Stomach smooth muscle (tissue), 2 donors: Measurements from ENCODE around the gene CTNNBL1.

Source experiments
- H3K27ac ChIP-seq: one replicate; pipeline ENCODE4 v1.7.0; 2013; ENCODE audit warnings: mild to moderate bottlenecking, low read length, inconsistent platforms
- H3K27me3 ChIP-seq, 2 donors: one replicate each; pipeline ENCODE4 v1.7.0; 2013; ENCODE audit warnings: low read length in 2 of 2; ENCODE audit not compliant: insufficient read depth in 2 of 2, control insufficient read depth in 1 of 2
- H3K36me3 ChIP-seq, 2 donors: one replicate each; pipeline ENCODE4 v1.7.0; 2013; ENCODE audit warnings: low read length in 2 of 2; ENCODE audit not compliant: control insufficient read depth in 2 of 2, insufficient read depth in 2 of 2
- H3K4me1 ChIP-seq: one replicate; pipeline ENCODE4 v1.7.0; 2013; ENCODE audit warnings: low read length; ENCODE audit not compliant: control insufficient read depth, insufficient read depth
- H3K4me3 ChIP-seq, 2 donors: one replicate each; pipeline ENCODE4 v1.7.0; 2013; ENCODE audit warnings: low read length in 2 of 2
- H3K9ac ChIP-seq, 2 donors: one replicate each; pipeline ENCODE4 v1.7.0; 2013; ENCODE audit warnings: low read length in 2 of 2, mild to moderate bottlenecking in 1 of 2
- H3K9me3 ChIP-seq, 2 donors: one replicate each; pipeline ENCODE4 v1.7.0; 2013; ENCODE audit warnings: low read length in 2 of 2; ENCODE audit not compliant: control insufficient read depth in 2 of 2
- donor health status: healthy.
- donor health status: Pancreatic carcinoma.

CTNNBL1 gene, protein sequence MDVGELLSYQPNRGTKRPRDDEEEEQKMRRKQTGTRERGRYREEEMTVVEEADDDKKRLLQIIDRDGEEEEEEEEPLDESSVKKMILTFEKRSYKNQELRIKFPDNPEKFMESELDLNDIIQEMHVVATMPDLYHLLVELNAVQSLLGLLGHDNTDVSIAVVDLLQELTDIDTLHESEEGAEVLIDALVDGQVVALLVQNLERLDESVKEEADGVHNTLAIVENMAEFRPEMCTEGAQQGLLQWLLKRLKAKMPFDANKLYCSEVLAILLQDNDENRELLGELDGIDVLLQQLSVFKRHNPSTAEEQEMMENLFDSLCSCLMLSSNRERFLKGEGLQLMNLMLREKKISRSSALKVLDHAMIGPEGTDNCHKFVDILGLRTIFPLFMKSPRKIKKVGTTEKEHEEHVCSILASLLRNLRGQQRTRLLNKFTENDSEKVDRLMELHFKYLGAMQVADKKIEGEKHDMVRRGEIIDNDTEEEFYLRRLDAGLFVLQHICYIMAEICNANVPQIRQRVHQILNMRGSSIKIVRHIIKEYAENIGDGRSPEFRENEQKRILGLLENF

DNA sequence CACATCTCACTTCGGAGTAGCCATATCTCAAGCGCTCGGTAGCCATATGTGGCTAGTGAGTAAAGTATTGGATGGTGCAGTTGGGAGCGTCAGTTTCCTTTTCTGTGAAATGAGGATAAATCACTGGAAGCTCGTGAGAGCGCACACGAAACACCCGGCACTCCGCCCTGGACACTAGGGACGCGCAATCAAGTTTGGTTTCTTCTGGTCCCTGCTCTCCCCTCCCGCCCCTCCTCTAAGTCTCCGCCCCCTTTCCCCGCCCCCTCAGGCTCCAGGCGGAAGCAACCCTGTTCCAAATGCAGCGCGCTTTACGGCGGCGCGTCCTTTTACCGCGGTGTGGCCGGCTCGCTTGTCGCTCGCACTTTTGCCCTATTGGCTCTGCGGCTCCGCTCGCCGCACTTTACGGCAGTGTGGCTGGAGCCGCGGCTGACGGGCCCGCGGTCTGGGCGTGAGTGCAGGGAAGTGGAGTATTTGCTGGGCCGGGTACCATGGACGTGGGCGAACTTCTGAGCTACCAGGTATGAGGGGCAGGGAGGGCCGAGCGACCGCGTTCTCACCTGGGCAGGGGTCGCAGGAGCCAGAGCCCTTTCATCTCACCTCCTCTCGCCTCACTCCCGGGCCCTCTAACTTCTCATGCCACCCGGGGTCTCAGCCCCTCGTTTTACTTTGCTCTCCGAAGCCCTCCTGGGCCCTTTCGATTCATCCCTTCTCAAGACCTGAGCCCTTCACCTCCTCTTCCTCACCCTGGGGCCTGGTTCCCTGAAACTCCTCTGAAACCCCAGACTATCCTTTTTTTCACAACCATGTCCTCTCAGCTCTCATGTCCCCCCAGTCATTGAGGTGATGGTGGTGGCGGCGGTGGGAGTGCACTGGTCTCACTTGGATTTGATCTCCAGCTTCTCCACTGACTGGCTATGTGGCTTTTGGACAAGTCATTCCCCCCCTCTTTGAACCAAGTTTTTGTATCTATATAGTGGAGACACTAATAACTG lies at the start of gene CTNNBL1:
TSS of gene CTNNBL1 (plus strand) at position 396 of the 992 bp plus-strand sequence. CDS start at position 489, 93 bp downstream.
- H3K9ac ChIP-seq: peak within 1 kb of the TSS; percentile 94 to 95
- no peaks in the 10 kb centered on the region for H3K36me3 ChIP-seq

DNA sequence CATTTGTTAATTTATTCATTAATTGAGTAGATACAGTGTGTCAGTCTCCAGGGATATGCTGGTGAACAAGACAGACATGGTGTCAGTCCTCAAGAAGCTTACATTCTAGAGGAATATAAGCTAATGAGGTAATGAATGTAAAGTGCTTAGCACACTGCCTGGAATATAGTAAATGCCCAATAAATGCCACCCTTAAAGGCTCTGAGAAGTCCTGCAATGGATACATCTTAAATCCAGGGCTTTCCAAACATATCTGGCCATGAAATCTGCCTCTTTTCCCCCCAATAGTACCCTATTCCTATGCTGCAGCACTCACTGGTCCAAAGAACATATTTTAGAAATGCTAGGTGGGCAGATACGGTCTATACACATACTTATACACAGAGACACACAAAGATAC lies 49.2 kb upstream of the CTNNBL1 start:
- Histone ChIP-seq H3K27me3 (peaks cover 36 to 37% of the 10 kb centered on the region in 2 donors), H3K4me3 (no peak overlapping the region), H3K4me1 (peaks cover 3% of the 10 kb centered on the region), H3K36me3 (no peaks in the 10 kb centered on the region), H3K9me3 (no peaks in the 10 kb centered on the region), H3K9ac (no peak overlapping the region), H3K27ac (no peak overlapping the region)

More for the DNA sequence above, at the start of gene CTNNBL1:
- Histone ChIP-seq H3K4me3 (peak within 1 kb of the TSS; percentile 97 to 98), H3K4me1 (peaks cover 14% of the 10 kb centered on the region), H3K27me3 (peaks cover 0 to 2% of the 10 kb centered on the region in 2 donors), H3K9me3 (no peaks in the 10 kb centered on the region), H3K27ac (no peak within 1 kb of the TSS)

DNA sequence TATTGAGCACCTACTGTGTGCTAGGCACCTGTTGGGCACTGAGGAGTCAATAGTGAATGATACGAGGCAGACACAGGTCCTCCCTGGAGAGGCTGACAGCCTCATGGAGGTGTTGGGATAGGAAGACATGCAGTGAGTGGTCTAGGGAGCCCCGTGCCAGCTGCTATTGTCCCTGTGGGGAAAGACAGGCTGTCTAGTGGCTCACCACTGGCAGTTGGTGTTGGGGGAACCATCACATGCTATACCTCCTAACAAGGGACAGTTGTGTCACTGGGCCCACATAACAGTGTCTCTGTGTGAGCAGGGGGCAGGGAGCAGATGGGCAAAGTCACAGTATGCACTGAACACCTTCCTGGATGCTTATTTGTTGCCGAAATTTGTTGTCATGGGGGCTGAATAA lies 45.9 kb upstream of the CTNNBL1 start:
- H3K27me3 ChIP-seq: peaks cover 20 to 21% of the 10 kb centered on the region in 2 donors
- H3K9me3 ChIP-seq: no peaks in the 10 kb centered on the region
- H3K4me3 ChIP-seq: no peak overlapping the region
- no peak overlapping the region for H3K9ac ChIP-seq
- no peaks in the 10 kb centered on the region for H3K4me1 ChIP-seq
- no peaks in the 10 kb centered on the region for H3K36me3 ChIP-seq
- H3K27ac ChIP-seq: no peak overlapping the region

DNA sequence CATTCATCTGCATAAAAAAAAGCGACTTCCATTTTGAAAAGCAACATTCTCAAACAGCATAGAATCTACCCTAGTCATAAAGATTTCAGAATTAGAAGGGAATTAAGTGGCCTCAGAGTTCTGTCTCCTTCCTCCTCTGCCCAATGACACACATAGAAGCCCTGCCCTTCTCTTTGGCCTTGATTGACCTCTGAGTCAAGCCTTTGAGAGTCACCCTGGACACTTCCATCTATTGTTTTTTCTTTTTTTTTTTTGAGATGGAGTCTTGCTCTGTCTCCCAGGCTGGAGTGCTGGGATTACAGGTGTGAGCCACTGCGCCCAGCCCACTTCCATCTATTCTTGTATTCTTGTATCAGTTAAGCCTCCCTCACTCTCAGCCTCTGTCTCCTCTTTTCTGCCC lies 44.8 kb upstream of the CTNNBL1 start:
- no peak overlapping the region for H3K9ac ChIP-seq
- H3K4me3 ChIP-seq: no peak overlapping the region
- peaks cover 14% of the 10 kb centered on the region in 2 donors for H3K27me3 ChIP-seq
- H3K9me3 ChIP-seq: no peaks in the 10 kb centered on the region
- no peaks in the 10 kb centered on the region for H3K4me1 ChIP-seq
- no peak overlapping the region for H3K27ac ChIP-seq
- no peaks in the 10 kb centered on the region for H3K36me3 ChIP-seq

DNA sequence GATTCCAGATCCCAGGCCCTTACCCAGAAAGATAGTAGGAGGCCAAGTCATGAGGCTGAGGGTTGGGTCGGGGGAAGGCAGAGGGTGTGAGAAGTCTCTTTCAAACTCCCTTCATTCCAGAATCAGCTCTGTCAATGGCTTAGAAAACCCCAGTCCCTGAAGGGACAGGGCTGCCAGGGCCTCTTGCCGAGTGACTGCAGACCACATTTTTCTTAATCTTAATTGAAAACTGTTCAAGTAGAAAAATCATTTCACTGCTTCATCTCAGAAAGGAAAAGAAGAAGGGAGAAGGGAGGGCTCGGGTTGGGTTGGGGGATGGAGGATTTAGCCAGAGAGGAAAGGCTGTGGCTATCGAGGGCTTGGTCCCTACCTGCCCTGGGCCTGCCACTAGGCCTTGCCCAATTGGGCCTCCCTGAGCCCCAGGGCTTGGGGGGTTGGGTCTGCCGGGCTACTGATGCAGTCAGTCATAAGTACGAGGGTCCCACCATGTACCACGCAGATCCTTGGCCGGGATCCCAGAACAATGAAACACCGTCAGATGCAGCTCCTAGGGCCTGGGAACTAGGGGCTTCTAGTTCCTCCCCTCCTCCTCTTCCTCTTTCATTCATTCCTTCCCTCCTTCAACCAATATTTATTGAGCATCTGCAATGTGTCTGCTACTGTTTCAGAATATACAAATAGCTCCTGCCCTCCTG lies 44.0 kb upstream of the CTNNBL1 start:
- no peaks in the 10 kb centered on the region for H3K4me1 ChIP-seq
- H3K9ac ChIP-seq: no peak overlapping the region
- peaks cover 6 to 11% of the 10 kb centered on the region in 2 donors for H3K27me3 ChIP-seq
- no peaks in the 10 kb centered on the region for H3K9me3 ChIP-seq
- H3K4me3 ChIP-seq: no peak overlapping the region
- H3K36me3 ChIP-seq: no peaks in the 10 kb centered on the region
- no peak overlapping the region for H3K27ac ChIP-seq

DNA sequence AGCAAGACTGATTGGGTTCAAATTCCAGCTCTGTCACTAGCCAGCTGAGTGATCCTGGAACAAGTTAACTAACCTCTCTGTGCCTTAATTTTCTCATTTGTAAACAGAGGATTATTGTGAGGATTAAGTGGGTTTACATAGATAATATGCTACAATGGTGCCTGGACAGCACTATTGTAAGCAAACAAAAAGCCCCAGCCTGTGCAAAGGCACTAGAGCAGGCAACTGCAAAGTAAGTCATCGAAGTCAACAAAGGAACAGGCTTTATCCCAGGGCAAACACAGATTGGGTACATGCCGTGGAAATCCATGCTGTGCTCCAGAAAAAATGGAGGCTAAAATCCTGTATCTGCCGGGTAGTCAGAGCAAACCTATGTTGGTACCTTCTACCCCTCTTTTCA lies 43.2 kb upstream of the CTNNBL1 start:
- peaks cover 6 to 7% of the 10 kb centered on the region in 2 donors for H3K27me3 ChIP-seq
- H3K27ac ChIP-seq: no peak overlapping the region
- H3K9me3 ChIP-seq: no peaks in the 10 kb centered on the region
- no peaks in the 10 kb centered on the region for H3K4me1 ChIP-seq
- H3K4me3 ChIP-seq: no peak overlapping the region
- no peak overlapping the region for H3K9ac ChIP-seq
- H3K36me3 ChIP-seq: no peaks in the 10 kb centered on the region

DNA sequence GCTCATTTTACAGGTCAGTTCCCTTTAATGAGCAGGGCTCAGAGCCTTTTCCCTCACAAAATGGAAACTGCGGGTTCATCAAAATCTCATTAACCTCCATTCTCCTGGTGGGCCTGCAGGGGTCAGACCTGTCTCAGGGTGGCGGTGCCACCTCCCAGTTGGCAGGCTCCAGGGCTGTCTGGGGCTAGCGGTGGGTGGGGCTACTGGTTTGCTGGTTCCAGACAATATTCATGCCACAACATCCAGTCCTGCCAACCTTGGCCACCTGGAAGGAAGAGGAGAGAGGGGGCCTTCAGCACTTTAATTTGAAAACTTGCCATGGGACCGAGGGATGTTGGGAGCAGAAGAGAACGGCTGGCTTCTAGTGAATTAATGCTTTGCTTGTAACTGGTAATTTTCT lies 41.9 kb upstream of the CTNNBL1 start:
- H3K9me3 ChIP-seq: no peaks in the 10 kb centered on the region
- peaks cover 6% of the 10 kb centered on the region in 2 donors for H3K27me3 ChIP-seq
- H3K4me3 ChIP-seq: no peak overlapping the region
- H3K9ac ChIP-seq: no peak overlapping the region
- H3K4me1 ChIP-seq: no peaks in the 10 kb centered on the region
- H3K27ac ChIP-seq: no peak overlapping the region
- H3K36me3 ChIP-seq: no peaks in the 10 kb centered on the region

DNA sequence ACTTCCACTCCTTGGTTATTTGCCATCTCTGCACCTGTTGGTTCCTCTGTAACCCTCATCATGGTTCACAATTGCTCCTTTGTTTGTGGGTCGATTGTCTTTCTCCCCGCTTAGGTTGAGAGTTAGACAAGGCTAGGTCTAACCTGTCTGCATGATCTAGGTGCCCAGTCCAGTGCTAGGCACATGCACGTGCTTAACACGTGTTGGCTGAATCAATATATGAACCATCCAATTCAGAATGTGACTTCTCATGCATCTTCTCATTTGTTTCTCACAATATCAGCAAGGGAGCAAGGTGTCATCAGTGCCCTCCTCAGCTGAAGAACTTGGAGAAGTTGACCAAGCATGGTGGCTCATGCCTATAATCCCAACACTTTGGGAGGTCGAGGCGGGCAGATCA lies 36.9 kb upstream of the CTNNBL1 start:
- H3K27ac ChIP-seq: no peak overlapping the region
- no peaks in the 10 kb centered on the region for H3K27me3 ChIP-seq

DNA sequence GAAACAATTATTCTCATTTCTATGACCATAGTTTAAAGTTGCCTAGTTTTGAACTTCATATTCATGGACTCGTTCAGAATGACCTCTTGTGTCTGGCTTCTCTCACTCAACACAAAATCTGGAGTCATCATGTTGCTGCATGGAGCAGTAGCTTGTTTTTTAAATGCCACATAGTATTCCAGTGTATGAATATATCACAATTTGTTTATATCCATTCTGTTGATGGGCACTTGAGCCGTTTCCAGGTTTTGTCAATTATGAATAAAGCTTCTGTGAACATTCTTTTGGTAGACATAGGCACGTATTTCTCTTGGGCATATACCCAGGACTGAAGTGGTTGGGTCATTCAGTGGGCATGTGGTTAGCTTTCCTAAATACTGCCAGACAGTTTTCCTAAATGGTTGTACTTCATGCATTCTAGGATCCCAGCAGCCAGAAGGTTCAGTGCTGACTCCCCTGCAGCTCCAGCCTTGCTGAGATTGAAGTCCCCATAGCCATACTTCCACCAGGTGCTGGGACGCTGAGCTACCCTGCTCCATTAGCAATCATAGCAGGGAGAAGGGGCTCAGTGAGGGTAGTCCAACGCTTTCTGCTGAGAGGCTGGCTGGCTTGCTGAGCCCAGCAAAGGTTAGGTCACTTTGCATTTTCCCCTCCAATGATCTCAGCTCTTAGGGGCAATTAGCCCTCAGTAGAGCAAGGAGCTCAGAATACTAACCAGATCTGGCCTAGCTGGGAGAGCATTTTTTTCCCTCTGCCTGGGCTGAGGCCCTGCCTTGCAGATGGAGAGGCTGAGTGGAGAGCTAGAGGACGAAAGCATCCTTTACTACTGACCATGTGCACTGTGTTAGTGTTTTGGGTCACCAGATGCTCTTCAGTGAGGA lies 35.7 kb upstream of the CTNNBL1 start:
- H3K4me3 ChIP-seq: no peak overlapping the region
- H3K36me3 ChIP-seq: no peaks in the 10 kb centered on the region
- no peaks in the 10 kb centered on the region for H3K9me3 ChIP-seq
- H3K27ac ChIP-seq: no peak overlapping the region
- no peaks in the 10 kb centered on the region for H3K27me3 ChIP-seq
- no peaks in the 10 kb centered on the region for H3K4me1 ChIP-seq
- no peak overlapping the region for H3K9ac ChIP-seq

More for the DNA sequence above, 36.9 kb upstream of the CTNNBL1 start:
- Histone ChIP-seq H3K9ac (no peak overlapping the region), H3K9me3 (no peaks in the 10 kb centered on the region), H3K4me3 (no peak overlapping the region), H3K4me1 (no peaks in the 10 kb centered on the region), H3K36me3 (no peaks in the 10 kb centered on the region)
